GM18508 (cell line): ENCODE measurements around the gene HRH3.

Experiments used
- ATAC-seq: cut with Tn5 transposase; IDR thresholded peaks from one replicate; pipeline ENCODE4 v1.9.1; 2021; ENCODE audit warnings: moderate number of reproducible peaks; ENCODE audit not compliant: insufficient read depth, unreplicated experiment

Gene HRH3

GRCh38 chr20:62232194-62232593, 12.1 kb upstream of the HRH3 start:
- no peak for ATAC-seq

GRCh38 chr20:62231292-62231691, 11.2 kb upstream of the HRH3 start:
- ATAC-seq, result no peak

DNA sequence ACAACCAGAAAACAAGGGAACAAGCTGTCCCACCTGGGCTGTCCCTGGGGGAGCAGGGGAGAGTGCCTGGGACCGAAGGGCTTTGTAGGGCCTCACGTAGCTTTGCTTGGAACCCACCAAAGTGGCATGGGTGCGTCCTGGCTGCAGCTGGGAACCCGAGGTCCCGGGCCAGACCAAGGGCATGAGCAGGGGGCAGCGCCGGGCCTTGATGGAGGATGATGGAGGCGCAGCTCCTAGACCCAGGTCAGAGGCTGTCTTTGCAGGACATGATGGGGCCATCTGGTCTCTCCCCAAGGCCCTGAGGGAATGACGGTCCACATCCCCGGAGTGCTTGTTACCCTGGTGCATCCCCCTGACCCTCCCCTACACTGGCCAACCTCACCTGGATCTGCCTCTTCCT, 10.6 kb upstream of the HRH3 start:
- ATAC-seq, result no peak

DNA sequence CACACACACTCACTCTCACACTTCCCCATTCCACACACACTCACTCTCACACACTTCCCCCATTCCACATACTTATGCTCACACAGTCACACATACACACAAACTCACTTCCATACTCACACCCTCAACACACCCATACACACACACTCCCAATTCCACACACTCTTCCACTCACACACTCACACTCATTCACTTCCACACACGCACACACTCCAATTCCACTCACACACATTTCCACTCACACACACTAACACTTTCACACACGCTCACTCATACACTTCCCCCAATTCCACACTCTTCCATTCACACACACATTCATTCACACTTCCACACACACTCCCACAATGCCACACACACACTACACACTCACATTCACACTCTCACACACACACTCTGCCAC, 10.2 kb upstream of the HRH3 start:
- no peak for ATAC-seq

DNA sequence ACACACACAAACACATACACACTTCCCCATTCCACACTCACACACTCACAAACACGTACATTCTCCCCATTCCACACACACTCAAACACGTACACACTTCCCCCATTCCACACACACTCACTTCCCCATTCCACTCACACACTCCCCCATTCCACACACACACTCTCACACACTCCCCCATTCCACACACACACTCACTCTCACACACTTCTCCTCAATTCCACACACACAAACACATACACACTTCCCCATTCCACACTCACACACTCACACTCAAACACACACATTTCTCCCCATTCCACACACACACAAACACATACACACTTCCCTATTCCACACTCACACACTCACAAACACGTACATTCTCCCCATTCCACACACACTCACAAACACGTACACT, 9.6 kb upstream of the HRH3 start:
- no peak for ATAC-seq

DNA sequence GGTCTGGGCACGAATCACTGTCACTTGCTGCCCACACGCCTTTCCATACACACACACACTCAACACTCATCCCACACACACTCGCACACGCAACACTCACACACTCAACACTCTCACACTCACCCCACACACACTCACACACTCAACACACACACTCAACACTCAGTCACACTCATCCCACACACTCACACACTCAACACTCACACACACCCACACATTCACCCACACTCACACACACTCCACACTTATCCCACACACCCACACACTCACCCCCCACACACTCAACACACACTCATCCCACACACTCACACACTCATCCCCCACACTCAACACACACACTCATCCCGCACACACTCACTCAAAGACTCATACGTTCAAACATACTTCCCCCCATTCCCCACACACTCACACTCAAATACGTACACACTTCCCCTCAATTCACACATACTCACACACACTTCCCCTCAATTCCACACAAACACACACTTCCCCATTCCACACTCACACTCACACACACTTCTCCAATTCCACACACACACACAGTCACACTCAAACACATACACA, 9.0 kb upstream of the HRH3 start:
- no peak for ATAC-seq

DNA sequence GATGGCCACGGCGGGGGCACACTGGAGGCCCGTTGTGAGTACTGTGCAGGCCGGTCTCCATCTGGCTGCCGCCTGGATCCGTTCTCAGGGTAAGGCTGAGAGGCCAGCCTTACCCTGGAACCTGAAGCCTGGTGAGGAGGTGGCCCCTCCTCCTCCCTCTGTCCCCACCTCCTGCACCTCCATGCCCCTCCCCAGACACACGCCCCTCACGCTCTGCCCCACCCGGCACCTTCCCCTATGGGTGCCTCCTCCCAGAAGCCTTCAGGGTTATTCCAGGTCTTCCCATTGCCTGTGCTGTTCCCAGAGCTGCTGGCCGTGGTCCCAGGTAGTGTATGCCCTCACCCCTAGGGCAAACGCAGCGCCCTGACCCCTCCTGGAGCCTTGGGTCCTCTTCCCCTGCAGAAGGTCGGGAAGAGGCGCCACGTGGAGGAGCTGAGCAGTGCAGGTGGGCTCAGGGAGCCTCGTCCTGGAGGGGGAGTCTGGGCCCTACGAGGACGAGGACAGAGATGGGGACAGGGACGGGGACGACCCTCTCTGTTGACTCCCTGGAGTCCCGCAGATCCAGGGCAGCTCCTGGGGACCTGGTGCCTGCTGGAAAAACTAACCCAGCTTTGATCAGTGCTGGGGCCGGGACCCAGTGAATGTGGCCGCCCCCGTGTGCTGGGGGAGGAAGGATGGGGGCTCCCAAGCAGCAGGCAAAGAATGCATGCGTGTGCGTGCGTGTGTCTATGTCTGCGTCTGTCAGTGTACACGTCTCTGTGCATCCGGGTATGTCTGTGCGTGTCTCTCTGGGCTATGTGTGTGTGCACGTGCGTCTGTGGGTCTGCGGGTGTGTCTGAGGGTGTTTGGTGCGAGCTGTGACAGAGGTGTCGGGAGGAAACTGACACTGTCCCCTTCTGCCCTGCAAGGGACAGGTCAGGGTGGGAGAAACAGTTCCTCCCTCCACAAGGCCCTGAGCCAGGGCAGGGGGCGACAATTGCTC, 8.2 kb upstream of the HRH3 start:
- ATAC-seq, result no peak

- no peak for ATAC-seq
Measured at GRCh38 chr20:62227591-62227976, 7.5 kb upstream of the HRH3 start.

DNA sequence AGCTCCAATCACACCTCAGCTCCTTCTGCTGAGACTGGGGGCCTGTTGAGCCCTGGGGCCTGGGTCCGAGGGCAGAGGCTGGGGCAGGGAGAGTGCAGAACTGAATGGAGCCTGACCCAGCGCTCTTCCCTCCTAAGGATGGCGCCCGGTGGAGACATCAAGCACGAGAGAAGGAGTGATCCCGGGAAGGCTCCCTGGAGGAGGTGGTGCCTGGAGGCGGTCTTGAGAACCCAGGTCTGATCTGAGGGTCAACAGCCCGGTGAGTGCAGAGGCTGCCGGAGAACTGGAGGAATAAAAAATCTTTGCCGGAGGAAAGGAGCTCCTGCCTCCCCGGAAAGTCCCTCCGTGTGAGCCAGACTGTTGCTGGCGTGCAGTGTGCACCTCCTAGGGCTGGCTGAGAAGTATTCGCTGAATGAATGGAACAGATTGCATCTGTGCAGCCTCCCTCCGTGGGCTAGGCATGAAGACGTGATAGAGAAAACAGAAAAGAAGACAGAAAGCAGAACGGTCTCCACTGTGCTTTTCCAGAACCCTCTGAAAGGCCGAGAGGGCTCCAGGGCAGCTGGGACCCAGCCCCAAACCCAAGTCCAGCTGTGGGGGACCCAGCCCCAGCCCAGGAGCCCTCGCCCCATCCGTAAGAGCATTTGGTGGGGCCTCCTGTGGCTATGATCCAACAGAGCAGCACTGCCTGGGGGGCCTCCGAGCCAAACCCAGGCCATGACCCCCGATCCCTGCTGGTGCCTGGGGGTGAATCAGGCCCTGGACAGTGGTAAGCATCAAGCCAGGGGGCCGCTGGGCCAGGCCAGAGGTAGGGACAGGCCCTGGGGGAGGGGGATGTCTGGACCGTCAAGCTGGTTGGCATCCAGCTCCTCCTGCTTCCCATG, 6.9 kb upstream of the HRH3 start:
- ATAC-seq, result no peak

DNA sequence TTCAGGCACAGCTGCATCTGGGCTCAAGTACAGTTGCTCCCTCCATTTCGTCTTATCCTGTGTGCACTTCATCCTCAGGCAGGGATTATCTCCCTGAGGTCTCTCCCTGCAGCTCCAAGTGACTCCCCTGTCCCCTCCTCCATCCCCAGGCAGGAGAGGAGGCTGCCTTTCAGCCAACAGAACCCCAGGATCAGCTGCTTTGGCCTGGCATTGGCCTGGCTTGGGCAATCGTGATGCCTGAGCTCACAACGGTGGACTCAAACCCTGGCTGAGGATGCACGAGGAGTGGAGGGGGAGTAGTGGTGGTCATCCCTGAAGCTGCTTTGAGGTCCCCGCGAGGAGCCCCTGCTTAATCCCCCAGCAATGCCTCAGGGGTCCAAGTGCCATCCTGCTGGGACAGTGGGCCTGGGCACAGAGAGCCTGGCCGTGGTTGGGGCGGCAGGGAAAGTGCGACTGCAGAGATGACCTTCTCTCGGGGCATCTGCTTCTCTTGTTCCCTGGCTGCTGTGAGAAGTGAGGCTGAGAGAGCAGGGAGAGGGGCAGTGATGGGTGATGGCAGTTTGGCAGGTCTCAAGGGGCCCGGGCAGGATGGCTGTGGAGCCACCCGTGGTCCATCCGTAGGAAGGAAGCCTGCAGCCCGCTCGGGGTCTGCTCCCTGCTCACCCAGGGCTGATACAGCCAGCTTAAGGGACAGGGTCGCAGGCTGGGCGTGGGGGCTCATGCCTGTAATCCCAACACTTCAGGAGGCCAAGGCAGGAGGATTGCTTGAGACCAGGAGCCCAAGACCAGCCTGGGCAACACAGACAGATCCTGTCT, 6.0 kb upstream of the HRH3 start:
- no peak for ATAC-seq

GRCh38 chr20:62225026-62225425, 4.9 kb upstream of the HRH3 start:
- no peak for ATAC-seq

GRCh38 chr20:62224113-62224855, 4.2 kb upstream of the HRH3 start:
- no peak for ATAC-seq

DNA sequence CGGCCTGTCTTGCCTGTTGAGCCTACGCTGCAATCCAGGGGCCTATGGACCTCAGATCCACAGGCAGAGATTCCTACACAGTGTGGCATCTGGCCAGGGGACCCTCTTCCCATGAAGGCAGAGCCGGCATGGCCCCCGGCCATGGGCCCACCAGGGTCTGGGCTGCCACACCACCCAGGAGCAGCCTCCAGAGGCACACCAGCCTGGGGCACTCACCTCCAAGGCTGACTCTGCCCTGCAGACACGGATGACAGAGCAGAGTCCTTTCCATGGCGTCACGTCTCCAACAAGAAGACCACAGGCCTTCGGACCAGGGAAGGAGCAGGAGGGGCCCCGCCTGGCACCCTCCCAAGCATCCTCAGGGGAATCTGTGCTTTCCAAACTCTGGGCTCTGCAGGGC, 3.5 kb upstream of the HRH3 start:
- ATAC-seq, result no peak

DNA sequence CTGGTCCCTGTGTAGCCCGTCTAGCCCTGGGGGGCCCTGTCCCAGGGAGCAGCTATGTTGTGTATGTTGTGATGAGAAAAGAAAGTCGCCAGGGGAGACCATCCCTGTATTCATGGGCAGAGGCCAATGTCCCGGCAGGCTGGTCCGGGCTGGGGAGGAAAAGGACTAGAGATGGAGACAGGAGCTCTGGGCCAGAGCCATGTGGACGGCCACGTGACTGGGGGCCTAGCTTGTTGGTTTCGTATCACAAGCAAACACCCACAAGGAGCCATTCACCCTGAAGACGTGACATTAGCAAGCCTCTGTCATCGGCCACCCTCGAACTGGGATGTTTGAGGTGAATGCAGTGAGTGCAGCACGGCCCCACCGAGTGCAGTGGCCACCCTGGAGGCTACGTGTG, 2.9 kb upstream of the HRH3 start:
- no peak for ATAC-seq

- no peak for ATAC-seq
Measured at GRCh38 chr20:62222266-62222850, 2.3 kb upstream of the HRH3 start.

DNA sequence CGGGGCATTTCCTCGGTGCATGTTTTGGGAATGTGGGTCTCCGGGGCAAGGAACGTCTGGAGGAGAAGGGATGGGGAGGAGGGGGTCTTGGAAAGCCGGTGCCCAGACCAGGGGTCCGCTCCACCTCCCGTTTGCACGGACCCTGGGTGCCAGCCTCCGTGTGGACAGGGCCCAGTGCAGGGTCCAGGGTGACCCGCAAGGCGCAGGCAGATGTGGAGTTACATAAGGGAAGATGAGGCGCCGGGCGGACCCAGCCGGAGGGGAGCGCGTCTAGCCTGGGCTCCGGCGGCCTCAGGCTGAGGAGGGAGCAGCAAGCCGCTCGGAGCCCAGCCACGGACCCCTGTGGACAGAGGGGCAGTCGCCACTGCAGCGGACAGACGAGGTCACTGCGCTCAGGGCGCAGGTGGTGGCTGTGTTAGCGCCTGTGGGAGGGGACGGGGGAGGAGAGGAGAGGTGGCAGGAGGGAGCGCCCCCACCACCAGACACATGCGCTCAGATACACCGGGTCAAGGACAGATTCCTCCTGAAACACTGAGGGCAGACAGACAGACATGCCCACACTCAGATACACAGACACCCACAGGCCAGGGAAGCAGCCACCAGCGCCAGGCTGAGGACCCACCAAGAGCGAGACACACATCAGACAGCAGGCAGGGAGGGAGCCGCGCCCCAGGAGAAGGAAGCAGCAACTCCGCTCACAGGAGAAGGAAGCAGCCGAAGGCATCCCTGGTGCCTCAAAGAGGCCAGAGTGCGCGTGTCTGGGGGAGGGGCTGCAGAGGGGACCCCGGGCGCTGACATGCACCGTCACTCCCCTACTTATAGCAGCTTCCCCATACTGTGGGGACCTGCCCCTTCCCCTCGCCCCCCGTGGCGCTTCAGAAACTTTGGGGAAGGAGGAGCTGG, 839 bp upstream of the HRH3 start:
- no peak for ATAC-seq

DNA sequence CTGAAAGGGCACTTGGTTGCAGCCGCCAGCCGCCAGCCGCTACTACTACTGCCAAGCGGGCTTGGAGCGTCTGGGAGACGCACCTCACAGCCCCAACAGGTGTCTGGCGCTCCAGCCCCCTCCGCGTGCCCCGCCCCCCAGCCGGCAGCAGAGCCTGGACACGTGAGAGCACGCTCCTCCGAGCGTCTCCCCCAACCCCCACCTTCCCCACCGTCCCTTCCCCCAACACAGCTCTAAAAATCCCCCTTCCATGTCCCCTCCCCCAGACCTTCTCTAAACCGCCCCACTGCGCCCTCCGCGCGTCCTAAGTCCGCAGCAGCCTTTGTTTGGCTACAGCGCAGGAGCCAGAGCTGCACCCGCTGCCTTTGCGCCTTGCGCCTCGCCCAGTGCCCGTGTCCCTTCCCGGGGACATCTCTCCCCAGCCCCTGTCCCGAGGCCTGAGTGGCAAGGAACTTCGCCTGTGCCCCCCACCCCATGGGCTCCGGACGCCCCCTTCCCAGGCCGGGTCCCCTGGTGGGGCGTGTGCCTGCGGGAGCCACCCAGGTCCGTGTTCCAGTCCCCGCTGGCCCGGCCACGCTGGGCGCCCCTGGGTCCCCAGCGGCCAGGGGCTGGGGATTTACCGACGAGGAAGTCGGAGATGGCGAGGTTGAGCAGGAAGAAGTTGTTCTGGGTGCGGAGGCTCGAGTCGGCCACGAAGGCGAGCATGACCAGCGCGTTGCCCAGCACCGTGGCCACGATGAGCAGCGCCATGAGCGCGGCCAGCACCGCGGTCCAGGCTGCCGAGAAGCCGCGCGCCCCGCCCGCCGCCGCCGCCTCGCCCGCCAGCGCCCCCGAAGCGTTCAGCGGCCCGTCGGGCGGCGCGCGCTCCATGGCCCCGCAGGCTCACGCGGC, 732 bp downstream of the HRH3 start:
- ATAC-seq, result no peak
